Effector memory CD4-positive, alpha-beta T cell (primary cell): ENCODE measurements around the gene DIP2C.

Experiments
- DNase-seq, 3 donors: peaks; one replicate each; pipeline ENCODE4 v3.0.0-alpha.2; 2020
- H3K27ac ChIP-seq: 2 replicates; pipeline ENCODE4 v1.7.0; 2013; ENCODE audit warnings: mild to moderate bottlenecking, low read length, moderate library complexity; ENCODE audit not compliant: insufficient read depth, poor library complexity, severe bottlenecking
- H3K27me3 ChIP-seq: replicated peaks from 2 replicates; pipeline ENCODE4 v1.7.0; 2013; ENCODE audit warnings: mild to moderate bottlenecking, low read length; ENCODE audit not compliant: insufficient read depth, control insufficient read depth, poor library complexity, severe bottlenecking
- H3K36me3 ChIP-seq: 2 replicates; pipeline ENCODE4 v1.7.0; 2013; ENCODE audit warnings: mild to moderate bottlenecking, low read length, moderate library complexity; ENCODE audit not compliant: control insufficient read depth, insufficient read depth
- H3K4me1 ChIP-seq: 2 replicates; pipeline ENCODE4 v1.7.0; 2013; ENCODE audit warnings: low read length, mild to moderate bottlenecking; ENCODE audit not compliant: control insufficient read depth, insufficient read depth, poor library complexity, severe bottlenecking
- H3K4me3 ChIP-seq: 2 replicates; pipeline ENCODE4 v1.7.0; 2013; ENCODE audit warnings: low read length, low read depth, mild to moderate bottlenecking; ENCODE audit not compliant: insufficient read depth, poor library complexity, severe bottlenecking
- H3K9me3 ChIP-seq: 2 replicates; pipeline ENCODE4 v1.7.0; 2013; ENCODE audit warnings: mild to moderate bottlenecking, low read length, moderate library complexity; ENCODE audit not compliant: control insufficient read depth

Gene DIP2C

DNA sequence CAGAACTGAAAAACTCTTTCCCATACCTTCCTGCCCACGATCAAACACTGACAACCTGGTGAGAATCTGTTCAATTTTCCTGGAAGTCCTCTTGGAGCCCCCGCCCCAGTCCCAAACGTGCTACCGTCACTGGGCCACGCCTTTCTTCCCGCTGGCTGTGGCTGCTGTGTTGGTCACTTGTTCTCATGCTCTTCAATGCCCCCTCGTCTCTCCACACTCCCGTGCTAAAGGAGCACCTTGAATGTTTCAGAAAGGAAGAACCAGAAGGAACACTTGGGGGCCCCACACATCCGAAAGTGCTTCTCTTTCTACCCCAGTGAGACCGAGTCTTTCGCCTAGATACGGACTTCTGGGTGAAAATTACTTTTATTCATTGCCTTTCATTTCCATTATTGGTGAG is 215.1 kb downstream of the DIP2C start:
- no peak overlapping the region for H3K27ac ChIP-seq
- DNase-seq: no peak
- H3K36me3 ChIP-seq: no peaks in the 10 kb centered on the region
- H3K27me3 ChIP-seq: no peaks in the 10 kb centered on the region
- H3K4me3 ChIP-seq: no peak overlapping the region
- H3K4me1 ChIP-seq: peaks cover 13% of the 10 kb centered on the region
- H3K9me3 ChIP-seq: no peaks in the 10 kb centered on the region

- no peak for DNase-seq
Observed at GRCh38 chr10:472241-472910, 217.1 kb downstream of the DIP2C start.

DNA sequence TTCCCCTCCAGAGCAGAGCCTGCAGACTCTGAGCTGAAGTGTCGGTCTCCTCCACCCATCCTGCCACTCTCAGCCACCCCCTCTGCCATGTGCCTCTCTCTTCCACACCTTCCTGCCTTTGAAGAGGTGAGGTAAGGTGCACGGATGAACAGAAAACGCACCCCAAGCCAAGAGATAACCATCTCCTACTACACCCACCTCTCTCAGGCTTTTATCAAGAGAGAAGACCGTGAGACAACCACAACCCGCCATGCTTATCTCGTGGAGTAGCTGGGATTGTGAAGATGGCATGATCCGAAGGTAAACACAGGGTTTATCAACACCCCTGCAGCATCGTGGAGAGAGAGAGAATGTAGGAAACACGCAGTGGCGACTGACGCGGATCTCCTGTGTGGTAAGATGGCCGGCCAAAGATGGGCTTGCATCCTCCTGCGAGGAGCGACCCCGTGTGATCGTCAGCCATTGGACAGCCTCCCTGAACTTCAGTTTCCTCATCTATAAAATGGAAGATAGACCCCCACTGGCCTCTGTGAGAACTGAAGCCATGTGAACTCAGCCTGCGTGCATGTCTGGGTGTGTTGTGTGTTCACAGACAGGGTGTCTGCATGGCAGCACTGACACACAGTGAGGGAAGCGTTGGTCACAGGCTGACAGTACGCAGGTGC is 219.0 kb downstream of the DIP2C start:
- peaks cover 15% of the 10 kb centered on the region for H3K4me1 ChIP-seq
- no peaks in the 10 kb centered on the region for H3K9me3 ChIP-seq
- DNase-seq: peak; percentile 13 to 41 (median 22)
- H3K4me3 ChIP-seq: no peak overlapping the region
- H3K27me3 ChIP-seq: no peaks in the 10 kb centered on the region
- H3K27ac ChIP-seq: peak overlapping the region; percentile 44
- no peaks in the 10 kb centered on the region for H3K36me3 ChIP-seq

More at GRCh38 chr10:472241-472910, 217.1 kb downstream of the DIP2C start:
- Histone ChIP-seq H3K27me3 (no peaks in the 10 kb centered on the region), H3K27ac (no peak overlapping the region), H3K36me3 (no peaks in the 10 kb centered on the region), H3K4me3 (no peak overlapping the region), H3K9me3 (no peaks in the 10 kb centered on the region), H3K4me1 (peaks cover 15% of the 10 kb centered on the region)

DNA sequence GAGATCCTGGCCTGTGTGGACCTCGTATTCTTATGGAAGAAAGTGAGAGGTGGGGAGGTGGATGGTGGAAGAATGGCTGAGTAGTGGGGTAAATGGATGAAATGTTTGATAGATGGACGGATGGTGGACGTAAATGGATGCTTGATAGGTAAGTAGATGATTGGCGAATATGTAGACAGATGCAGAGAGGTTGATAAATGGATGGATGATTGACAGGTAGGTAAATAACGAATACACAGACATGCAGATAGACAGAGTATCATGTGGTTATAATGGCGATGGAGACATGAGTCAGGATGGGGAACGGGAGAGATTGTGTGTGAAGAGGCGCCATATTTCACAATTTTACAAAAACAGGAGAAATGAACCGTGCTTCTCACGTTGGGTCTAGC is 219.5 kb downstream of the DIP2C start:
- H3K4me3 ChIP-seq: no peak overlapping the region
- no peaks in the 10 kb centered on the region for H3K27me3 ChIP-seq
- H3K27ac ChIP-seq: peak overlapping the region; percentile 44
- peaks cover 15% of the 10 kb centered on the region for H3K4me1 ChIP-seq
- DNase-seq: no peak
- no peaks in the 10 kb centered on the region for H3K9me3 ChIP-seq
- no peaks in the 10 kb centered on the region for H3K36me3 ChIP-seq

DNA sequence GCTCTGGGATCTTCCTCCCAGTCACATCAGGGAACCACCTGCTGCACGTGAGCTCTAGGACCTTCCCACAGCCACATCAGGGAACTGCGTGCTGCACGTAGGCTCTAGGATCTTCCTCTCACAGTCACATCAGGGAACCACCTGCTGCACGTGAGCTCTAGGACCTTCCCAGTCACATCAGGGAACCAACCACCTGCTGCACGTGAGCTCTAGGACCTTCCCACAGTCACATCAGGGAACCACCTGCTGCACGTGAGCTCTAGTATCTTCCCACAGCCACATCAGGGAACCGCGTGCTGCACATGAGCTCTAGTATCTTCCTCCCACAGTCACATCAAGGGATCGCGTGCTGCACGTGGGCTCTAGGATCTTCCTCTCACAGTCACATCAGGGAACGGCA is 229.7 kb downstream of the DIP2C start:
- H3K36me3 ChIP-seq: no peaks in the 10 kb centered on the region
- H3K27ac ChIP-seq: no peak overlapping the region
- no peaks in the 10 kb centered on the region for H3K4me1 ChIP-seq
- H3K9me3 ChIP-seq: no peaks in the 10 kb centered on the region
- DNase-seq: no peak
- no peak overlapping the region for H3K4me3 ChIP-seq
- H3K27me3 ChIP-seq: no peaks in the 10 kb centered on the region

DNA sequence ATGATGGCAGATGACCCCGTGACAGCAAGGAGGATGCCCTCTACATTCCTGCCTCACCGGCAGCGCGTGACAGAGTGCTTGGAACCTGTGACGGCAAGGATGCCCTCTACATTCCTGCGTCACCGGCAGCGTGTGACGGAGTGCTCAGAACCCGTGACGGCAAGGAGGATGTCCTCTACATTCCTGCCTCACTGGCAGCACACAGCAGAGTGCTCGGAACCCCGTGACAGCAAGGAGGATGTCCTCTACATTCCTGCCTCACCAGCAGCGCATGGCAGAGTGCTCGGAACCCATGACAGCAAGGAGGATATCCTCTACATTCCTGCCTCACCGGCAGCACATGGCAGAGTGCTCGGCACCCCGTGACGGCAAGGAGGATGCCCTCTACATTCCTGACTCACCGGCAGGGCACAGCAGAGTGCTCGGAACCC is 231.0 kb downstream of the DIP2C start:
- no peaks in the 10 kb centered on the region for H3K9me3 ChIP-seq
- DNase-seq: no peak
- H3K27ac ChIP-seq: no peak overlapping the region
- H3K27me3 ChIP-seq: no peaks in the 10 kb centered on the region
- H3K4me1 ChIP-seq: no peaks in the 10 kb centered on the region
- no peaks in the 10 kb centered on the region for H3K36me3 ChIP-seq
- H3K4me3 ChIP-seq: no peak overlapping the region

DNA sequence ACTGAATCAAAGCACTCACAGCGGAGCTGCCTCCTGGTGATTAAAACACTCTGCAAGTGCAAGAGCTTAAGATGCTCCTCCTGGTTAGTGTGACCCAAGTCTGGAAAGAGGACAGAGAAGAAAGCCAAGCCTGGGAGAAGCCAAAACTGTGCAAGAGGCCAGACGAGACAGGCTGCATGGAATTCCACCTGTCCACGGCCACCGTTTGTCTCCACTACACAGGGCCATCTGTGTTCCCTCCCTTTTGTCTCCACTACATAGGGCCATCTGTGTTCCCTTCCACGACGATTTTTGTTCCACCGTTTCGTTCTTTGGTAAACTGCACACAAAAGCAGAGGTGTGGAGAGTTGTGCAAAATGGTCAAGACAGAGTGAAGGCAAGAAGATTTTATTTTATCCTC is 233.0 kb downstream of the DIP2C start:
- no peak overlapping the region for H3K4me3 ChIP-seq
- H3K36me3 ChIP-seq: no peaks in the 10 kb centered on the region
- DNase-seq: no peak
- H3K27me3 ChIP-seq: no peaks in the 10 kb centered on the region
- no peak overlapping the region for H3K27ac ChIP-seq
- H3K9me3 ChIP-seq: no peaks in the 10 kb centered on the region
- peaks cover 13% of the 10 kb centered on the region for H3K4me1 ChIP-seq

DNA sequence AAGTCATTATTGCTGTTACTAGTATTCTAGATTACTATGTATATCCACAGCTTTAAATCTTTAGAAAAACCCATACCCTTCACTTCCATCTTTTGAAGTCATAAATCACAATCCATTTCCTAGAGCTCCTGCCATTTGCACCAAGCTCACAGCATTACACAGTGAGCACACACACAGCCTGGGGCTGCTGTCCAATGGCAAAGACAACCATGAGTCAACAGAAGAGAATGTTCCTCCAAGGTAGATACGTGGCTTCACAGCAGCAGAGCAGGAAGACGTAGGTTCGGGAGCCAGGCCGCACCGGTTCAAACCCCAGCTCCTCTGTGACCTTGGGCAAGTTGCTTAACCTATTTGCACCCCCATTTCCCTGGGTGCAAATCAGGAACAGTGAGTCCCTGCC is 234.6 kb downstream of the DIP2C start:
- no peaks in the 10 kb centered on the region for H3K36me3 ChIP-seq
- peaks cover 25% of the 10 kb centered on the region for H3K4me1 ChIP-seq
- H3K27me3 ChIP-seq: no peaks in the 10 kb centered on the region
- H3K4me3 ChIP-seq: no peak overlapping the region
- H3K27ac ChIP-seq: no peak overlapping the region
- no peak for DNase-seq
- H3K9me3 ChIP-seq: no peaks in the 10 kb centered on the region

DNA sequence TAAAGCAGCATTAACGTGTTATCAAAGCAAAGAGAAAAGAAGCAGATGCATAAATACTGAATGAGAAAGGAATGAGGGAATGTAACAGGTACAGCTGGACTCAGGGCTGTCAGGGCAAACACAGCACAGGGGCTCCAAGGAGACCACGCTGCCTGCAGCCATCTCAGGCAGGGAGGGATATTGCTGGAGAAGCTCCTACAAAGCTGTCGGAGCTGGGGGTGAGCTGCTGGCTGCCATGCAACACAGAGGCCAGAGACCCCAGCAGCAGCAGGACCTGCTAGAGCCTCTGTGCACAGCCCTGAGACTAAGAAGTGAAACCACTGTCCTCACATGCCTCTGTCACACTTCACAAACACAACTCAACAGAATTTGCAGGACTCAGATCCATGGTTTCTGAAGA is 235.8 kb downstream of the DIP2C start:
- DNase-seq: no peak
- H3K36me3 ChIP-seq: no peaks in the 10 kb centered on the region
- H3K27ac ChIP-seq: no peak overlapping the region
- H3K9me3 ChIP-seq: no peaks in the 10 kb centered on the region
- no peak overlapping the region for H3K4me3 ChIP-seq
- H3K27me3 ChIP-seq: no peaks in the 10 kb centered on the region
- peaks cover 26% of the 10 kb centered on the region for H3K4me1 ChIP-seq

GRCh38 chr10:452512-453426 is 236.7 kb downstream of the DIP2C start:
- Histone ChIP-seq H3K4me1 (peaks cover 26% of the 10 kb centered on the region), H3K4me3 (no peak overlapping the region), H3K36me3 (no peaks in the 10 kb centered on the region), H3K27ac (no peak overlapping the region), H3K27me3 (no peaks in the 10 kb centered on the region), H3K9me3 (no peaks in the 10 kb centered on the region)
- DNase-seq: no peak
